ENCODE results near the gene WBP1. TPM values are rescaled to one million over a fixed set of nuclear protein-coding genes. Genes with fewer than 3 reads are reported as not detected.

Gene WBP1
- total and polyA plus RNA-seq, 10 of the 15 experiments (the other 5 are each of a cell fraction or from before 2014, with no cell fraction given) = 4.2 to 76.8 (median 43.8) TPM

- TF ChIP-seq E4F1 (IDR thresholded peaks at IDR 0.05; ENCODE audit: borderline replicate concordance, partially characterized antibody) = no peak
These were observed 33.9 kb upstream of the WBP1 start (continued) for GRCh38 chr2:74424139-74424992.

GRCh38 chr2:74424995-74425406 is 33.2 kb upstream of the WBP1 start:
- RAD21 ChIA-PET (ENCODE audit: unreplicated experiment) = no interaction called here
- WGBS (ENCODE audit: insufficient coverage, insufficient replicate concordance, low lambda C conversion rate, missing lambda C conversion rate) = 79% methylated on average over 5 of the region's 5 CpGs
- POLR2A ChIA-PET = interaction anchor here (0.6 kb wide), 1 partner anchor 49 kb away, joined by 3 read pairs; no protein-coding TSS in a partner anchor
- BruUV-seq (replicated peaks) = TSS peak; percentile 55
- DNase-seq (ENCODE audit: low read depth, low spot score) (no peak), FAIRE-seq (no peak), ATAC-seq (no peak)
- CTCF ChIA-PET = interaction anchor here (0.6 kb wide), 1 partner anchor 42 kb away, joined by 4 read pairs; no protein-coding TSS in a partner anchor
- Histone ChIP-seq H3K9ac (ENCODE audit: control insufficient read depth, insufficient read depth, low read length) (no peak overlapping the region), H3K4me3 (no peak overlapping the region), H3K9me3 (replicated peaks; ENCODE audit: control insufficient read depth, insufficient read depth, low read length) (no peaks in the 10 kb centered on the region), H2AFZ (ENCODE audit: control insufficient read depth, low read depth, low read length) (no peak overlapping the region), H3K4me1 (ENCODE audit: control insufficient read depth, insufficient read depth, low read length) (peaks cover 13% of the 10 kb centered on the region), H3K36me3 (ENCODE audit: control insufficient read depth in 2 of 2, insufficient read depth in 2 of 2, low read length in 1 of 2) (peaks cover 0 to 12% of the 10 kb centered on the region in 2 experiments; a peak in 1 of 4 replicates), H3K79me2 (ENCODE audit: control insufficient read depth, insufficient read depth, low read length) (peaks cover 9% of the 10 kb centered on the region), H4K20me1 (ENCODE audit: control insufficient read depth, insufficient read depth) (no peaks in the 10 kb centered on the region), H3K4me2 (ENCODE audit: control insufficient read depth, insufficient read depth) (no peak overlapping the region), H3K27me3 (replicated peaks in 1 of 2; ENCODE audit: control insufficient read depth in 2 of 2, insufficient read depth in 2 of 2, low read length in 1 of 2) (no peaks in the 10 kb centered on the region), H3K27ac (ENCODE audit: control insufficient read depth, insufficient read depth) (no peak overlapping the region)
- in situ Hi-C loops (cut with MboI) (no loop called here), intact Hi-C loops (cut with micrococcal nuclease; ENCODE audit: unreplicated experiment) (no loop called here)
- TF ChIP-seq FOXK2 (IDR thresholded peaks at IDR 0.05) = no peak
- TF ChIP-seq EGR1 (IDR thresholded peaks at IDR 0.05; ENCODE audit: borderline replicate concordance in 1 of 2, low read depth in 2 of 2, low read length in 2 of 2) = no peak
- no peak for TF ChIP-seq ATF3 (IDR thresholded peaks at IDR 0.05; ENCODE audit: borderline replicate concordance, extremely low read depth, low read depth, low read length)
- TF ChIP-seq RB1 (IDR thresholded peaks at IDR 0.05; ENCODE audit: borderline replicate concordance) = no peak
- SMC1A ChIA-PET (ENCODE audit: uncharacterized antibody, unreplicated experiment) = interaction anchor here (0.9 to 1.2 kb wide), 2 partner anchors 16 to 32 kb away, joined by 3 read pairs; no protein-coding TSS in a partner anchor
